NCI-H1417 treated with DMSO at 0.1 percent for 48 hours (cell line): ENCODE results near the gene ZNF516.
A peak's percentile ranks its signal among the peaks of the same experiment; 100 is the strongest.

ENCODE experiments used
- DNase-seq: peaks from one replicate; lab custom pipeline; 2025; lab: John Stamatoyannopoulos, UW

Gene ZNF516

DNA sequence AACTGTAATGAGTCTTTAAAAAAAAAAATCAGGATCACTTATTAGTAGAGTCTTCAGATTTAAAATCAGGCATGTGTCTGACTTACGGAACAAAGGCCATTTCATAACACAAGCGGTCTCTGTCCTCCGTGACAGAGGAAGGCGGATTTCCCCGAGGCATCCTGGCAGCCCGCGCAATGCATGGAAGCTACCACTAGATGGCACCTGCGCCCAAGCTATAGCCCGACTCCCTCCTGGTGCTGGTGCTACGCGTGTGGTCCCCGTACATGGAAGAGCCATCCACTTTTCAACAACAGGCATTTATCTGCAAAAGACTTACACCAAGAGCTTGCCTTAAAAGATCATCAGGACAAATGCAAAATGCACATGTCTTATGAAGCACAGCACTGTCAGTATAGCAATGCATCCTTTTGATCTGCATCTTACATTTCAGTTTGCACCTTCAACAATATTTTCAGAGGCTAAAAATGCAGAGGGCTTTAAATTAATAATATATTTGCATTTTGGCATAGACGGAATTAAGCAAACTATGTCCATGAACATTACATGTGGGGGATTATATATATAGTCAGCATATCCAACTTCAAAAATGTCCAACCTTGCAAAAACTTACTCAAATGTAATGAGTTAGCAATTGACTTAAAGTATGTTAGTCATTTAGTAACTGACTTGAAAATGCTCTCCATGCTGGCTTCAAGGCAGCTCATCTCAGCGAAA lies 96.0 kb downstream of the ZNF516 start:
- DNase-seq, result peak; percentile 31

- DNase-seq, result no peak
These were observed 96.7 kb downstream of the ZNF516 start for GRCh38 chr18:76398295-76398694.

DNA sequence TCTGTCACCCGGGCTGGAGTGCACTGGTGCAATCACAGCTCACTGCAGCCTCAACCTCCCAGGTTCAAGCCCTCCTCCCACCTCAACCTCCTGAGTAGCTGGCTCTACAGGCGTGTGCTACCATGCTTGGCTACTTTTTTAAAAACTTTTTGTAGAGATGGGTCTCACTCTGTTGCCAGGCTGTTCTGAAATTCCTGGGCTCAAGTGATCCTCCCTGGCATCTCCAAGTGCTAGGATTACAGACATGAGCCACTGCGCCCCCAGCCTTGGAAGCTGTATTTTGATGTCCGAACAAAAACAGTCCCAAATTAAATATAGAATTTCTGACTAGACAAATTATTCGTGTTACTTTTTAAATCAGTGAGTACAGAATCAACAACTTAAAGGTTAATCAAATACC lies 97.4 kb downstream of the ZNF516 start:
- no peak for DNase-seq

GRCh38 chr18:76396792-76397191 lies 98.2 kb downstream of the ZNF516 start:
- DNase-seq, result no peak

GRCh38 chr18:76395609-76396008 lies 99.4 kb downstream of the ZNF516 start:
- DNase-seq, result no peak

DNA sequence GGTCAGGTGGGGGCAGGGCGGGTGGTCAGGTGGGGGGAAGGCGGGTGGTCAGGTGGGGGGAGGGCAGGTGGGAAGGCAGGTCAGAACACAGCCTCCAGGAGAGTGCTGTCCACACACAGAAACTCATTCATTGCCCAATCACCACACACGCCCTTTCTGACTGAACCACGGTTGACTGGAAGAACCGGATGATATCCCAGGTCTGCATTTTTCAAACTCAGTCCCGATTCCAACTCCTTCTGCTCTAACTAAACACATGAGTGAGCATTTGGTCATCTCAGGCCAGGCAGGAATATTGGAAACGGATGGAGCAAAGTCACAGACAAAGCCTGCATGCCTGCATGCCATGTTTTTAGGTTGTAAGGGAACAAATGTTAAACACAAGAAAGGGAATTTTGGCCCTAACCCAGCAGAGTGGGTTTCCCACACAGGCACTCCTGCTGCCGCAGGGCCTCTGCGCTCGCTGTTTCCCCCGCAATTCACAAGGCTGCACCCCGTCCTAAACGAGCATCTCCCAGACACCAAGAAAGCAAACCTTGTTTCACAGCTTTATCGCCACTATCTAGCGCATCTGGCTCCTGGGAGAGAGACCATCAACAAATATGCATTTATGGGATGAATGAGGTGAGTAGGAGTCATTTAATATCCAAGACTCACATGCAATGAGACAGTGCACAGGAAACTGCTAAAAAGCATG lies 100.1 kb downstream of the ZNF516 start:
- DNase-seq, result no peak

DNA sequence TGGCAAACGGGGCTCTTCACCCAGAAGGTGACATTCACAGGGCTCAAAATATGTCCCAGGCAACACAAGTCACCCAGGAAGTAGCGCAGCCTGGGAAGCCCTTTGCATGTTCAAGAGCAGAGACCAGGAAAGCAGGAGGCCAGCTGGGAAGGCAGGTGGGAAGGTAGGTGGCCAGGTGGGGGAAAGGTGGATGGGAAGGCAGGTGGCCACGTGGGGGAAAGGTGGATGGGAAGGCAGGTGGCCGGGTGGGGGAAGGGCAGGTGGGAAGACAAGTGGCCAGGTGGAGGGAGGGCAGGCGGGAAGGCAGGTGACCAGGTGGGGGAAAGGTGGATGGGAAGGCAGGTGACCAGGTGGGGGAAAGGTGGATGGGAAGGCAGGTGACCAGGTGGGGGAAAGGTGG lies 102.7 kb downstream of the ZNF516 start:
- no peak for DNase-seq

- DNase-seq, result no peak
These were observed 103.3 kb downstream of the ZNF516 start for GRCh38 chr18:76391746-76392145.

DNA sequence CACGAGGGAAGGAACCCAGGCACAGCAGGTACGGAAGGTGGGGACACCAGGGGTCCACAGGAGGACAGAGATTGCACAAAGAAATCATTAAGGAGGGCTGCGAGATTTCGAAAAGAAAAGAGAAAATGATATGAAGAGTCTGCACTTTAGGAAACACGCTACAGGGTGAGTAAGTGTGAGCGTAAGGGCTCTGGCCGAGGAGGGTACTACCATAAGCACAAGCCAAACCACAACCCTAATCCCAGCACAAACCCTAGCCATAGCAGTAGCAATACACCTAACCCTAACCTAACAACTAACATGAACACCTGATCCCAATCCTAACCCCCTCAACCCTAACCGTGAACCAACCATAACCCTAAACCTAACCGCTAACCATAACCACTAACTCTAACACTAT lies 104.0 kb downstream of the ZNF516 start:
- DNase-seq, result no peak

DNA sequence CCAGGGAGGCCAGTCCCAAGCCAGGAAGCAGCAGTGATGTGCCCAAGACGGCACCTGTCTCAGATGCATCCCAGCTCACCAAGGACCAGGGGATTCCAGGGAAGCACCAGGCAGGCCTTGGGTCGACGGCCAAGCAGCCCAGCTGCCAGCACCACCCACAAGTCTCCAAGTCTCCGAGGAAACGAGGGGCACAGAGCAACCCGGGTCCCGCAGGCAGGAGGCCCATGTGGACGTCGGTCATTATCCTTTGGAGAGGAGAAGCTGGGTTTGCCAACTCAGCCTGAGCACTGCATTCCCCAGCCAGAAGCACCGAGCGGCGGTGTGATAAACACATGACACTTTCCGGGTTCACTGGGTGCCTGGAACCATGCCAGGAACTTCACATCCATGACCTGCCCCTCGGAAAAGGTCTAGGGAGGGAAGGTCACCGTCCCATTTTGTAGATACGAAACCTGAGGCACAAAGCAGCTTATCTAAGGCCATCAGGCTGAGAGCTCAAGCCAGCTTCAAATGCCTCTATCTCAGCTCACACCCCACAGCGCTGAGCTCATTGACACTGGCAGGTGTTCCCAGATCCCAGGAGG lies 104.5 kb downstream of the ZNF516 start:
- no peak for DNase-seq

- DNase-seq, result no peak
These were observed 105.3 kb downstream of the ZNF516 start for GRCh38 chr18:76389716-76390115.

DNA sequence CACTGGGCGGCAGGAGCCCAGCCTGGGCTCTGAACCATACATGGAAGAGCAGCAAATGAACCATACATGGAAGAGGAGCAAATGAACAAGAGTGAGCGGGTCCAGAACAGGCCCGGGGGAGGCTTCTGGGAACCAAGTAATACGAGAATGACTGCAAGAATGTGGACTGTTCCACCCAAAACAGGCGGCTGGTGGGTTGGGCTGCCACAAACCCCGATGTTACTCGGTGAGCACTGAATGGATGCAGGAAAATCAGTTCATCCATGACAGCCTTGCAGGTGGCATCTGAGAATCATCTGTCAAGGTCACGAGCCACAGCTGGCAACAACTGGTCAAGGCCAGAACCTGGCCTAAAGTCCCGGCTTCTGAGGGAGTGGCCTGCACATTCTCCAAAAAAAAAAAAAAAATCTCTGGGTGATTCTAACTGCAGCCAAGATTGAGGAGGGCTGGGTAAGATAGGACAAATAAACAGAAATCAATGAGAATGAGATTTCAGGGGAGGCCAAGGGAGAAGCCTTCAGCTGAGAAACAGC lies 106.1 kb downstream of the ZNF516 start:
- no peak for DNase-seq

DNA sequence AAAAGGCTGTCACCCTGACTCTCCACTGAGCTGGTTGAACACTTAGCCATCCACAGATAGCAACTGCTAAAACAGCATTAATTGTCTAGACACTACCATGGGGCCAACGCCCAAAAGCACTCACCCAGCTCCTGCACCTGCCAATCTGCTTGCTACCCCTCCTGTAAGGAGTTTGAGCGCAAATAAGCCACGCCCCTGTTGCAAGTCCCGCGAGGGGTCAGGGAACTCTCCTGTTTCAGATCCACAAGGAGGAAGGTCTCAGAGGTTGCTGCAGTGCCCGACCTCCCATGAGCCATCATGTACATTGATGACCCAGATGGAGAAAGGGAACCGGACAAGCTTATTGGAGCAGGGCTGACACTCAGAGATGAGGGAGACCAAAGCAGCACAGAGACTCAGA lies 106.8 kb downstream of the ZNF516 start:
- DNase-seq, result no peak

GRCh38 chr18:76387608-76388007 lies 107.4 kb downstream of the ZNF516 start:
- DNase-seq, result no peak

GRCh38 chr18:76386886-76387285 lies 108.2 kb downstream of the ZNF516 start:
- DNase-seq, result no peak

DNA sequence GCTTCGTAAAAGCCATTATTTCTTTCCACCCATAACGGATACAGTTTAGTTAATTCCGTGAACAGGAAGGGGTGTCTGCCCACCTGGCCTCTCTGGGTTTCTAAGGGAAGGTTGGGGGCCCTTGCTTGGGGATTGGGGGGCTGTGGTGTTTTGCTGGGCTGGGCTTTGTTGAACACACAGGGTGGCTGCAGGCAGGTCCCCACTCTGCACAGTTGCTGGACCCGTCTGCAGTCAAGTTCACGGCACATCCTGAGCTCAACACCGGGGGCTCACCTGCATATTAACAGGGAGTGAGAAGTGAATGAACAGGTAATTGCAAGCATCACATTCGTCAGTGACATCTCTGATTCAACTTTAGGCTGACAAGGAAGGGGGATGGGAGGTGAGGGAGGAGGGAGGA lies 109.0 kb downstream of the ZNF516 start:
- no peak for DNase-seq

DNA sequence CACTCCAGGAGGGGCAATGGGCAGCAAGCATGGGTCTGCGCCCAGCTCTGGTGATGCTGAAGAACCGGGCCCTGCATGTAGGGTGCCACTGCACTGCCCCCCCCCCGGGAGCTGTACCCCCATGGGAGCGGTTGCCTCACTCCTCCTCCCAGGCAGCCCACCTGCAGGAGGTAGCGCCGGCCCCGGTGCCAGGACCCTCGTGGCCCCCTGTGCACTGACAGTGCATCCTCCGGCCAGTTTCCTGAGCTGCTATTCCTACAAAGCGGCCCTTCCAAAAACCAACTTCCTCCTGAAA lies 109.4 kb downstream of the ZNF516 start:
- DNase-seq, result no peak

GRCh38 chr18:76384861-76385680 lies 110.0 kb downstream of the ZNF516 start:
- no peak for DNase-seq

- DNase-seq, result no peak
These were observed 110.8 kb downstream of the ZNF516 start for GRCh38 chr18:76384114-76384790.

DNA sequence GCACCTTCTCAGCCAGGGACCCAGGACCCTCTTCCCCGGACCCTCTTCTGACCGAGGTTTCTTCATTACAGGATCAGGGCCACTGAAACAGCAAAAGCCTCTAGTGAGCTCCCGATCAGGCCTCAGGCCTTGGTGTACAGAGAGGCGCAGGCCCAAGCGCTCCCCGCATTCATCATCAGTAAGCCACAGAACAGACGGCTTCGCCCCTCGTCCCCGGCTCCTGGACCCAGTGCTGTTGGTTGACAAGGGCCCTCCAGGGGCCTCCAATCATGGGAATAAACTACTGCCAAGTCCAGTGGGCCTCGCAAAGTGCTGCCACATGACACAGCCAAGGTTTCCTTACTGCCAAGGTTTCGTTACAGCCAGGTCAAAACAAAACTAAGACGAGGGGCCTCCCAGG lies 111.4 kb downstream of the ZNF516 start:
- DNase-seq, result no peak

DNA sequence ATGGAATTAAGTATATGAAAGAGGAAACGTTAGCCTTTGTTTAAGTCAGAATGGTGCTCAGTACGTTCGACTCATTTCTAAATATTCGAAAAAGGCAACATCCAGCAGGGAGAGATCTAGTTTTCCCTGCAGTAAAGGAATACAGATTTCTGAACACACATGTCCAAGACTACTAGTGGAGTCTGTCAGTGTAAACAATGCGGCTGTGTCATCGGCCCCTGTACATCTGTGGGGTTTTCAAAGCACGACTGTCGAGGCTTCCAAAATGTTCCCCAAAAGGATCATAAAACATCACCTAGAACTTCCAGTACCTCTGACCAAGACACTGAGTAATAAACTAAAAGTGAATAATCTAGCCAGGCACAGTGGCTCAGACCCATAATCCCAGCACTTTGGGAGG lies 112.8 kb downstream of the ZNF516 start:
- DNase-seq, result no peak
